Measurements from ENCODE around the gene N4BP2L2.
"Not testable (repeated sequence)": the region's sequence is repeated elsewhere in the genome, so short reads cannot be mapped to it uniquely, and the experiment has no call there.

- not testable (repeated sequence) for TF ChIP-seq EZH2 (IDR thresholded peaks at IDR 0.05); POLR2AphosphoS5 (IDR thresholded peaks at IDR 0.05; ENCODE audit: borderline replicate concordance, low read depth, low read length)
Observed at GRCh38 chr13:32560842-32561241, 22.2 kb upstream of the N4BP2L2 start.
